ENCODE results near the gene KIDINS220. TPM values are rescaled to one million over a fixed set of nuclear protein-coding genes. Genes with fewer than 3 reads are reported as not detected.

Gene KIDINS220
- total and polyA plus RNA-seq, 4 donors: 8.1 to 50.9 (median 30.8) TPM

- Histone ChIP-seq H3K36me3 (ENCODE audit: control insufficient read depth in 4 of 4, insufficient read depth in 3 of 4, low read depth in 1 of 4, low read length in 3 of 4) (no peaks in the 10 kb centered on the region), H3K4me1 (ENCODE audit: control insufficient read depth in 4 of 4, insufficient read depth in 4 of 4, low read length in 3 of 4) (no peaks in the 10 kb centered on the region), H3K4me3 (ENCODE audit: low read depth in 1 of 3, low read length in 3 of 3) (no peak overlapping the region), H3K9ac (ENCODE audit: low read depth in 1 of 2, low read length in 2 of 2) (no peak overlapping the region), H3K27ac (ENCODE audit: low read depth in 1 of 2, low read length in 2 of 2) (no peak overlapping the region), H3K27me3 (ENCODE audit: control insufficient read depth in 4 of 4, insufficient read depth in 4 of 4, low read length in 3 of 4) (no peaks in the 10 kb centered on the region), H3K9me3 (ENCODE audit: control insufficient read depth in 4 of 4, low read length in 3 of 4) (no peaks in the 10 kb centered on the region)
- 79% methylated on average over 6 of the region's 6 CpGs for WGBS
- DNase-seq (ENCODE audit: low spot score): no peak
- TF ChIP-seq HNF4A (conservative IDR thresholded peaks at IDR 0.05): no peak
- no peak for TF ChIP-seq RXRA (IDR thresholded peaks at IDR 0.05)
- TF ChIP-seq TAF1 (conservative IDR thresholded peaks at IDR 0.05): no peak
- TF ChIP-seq ATF3 (IDR thresholded peaks at IDR 0.05): no peak
- TF ChIP-seq SP1 (IDR thresholded peaks at IDR 0.05): no peak
- no peak for TF ChIP-seq ZBTB33 (IDR thresholded peaks at IDR 0.05)
- no peak for TF ChIP-seq JUND (IDR thresholded peaks at IDR 0.05)
- TF ChIP-seq YY1 (IDR thresholded peaks at IDR 0.05): no peak
- TF ChIP-seq REST (IDR thresholded peaks at IDR 0.05): no peak
Observed at GRCh38 chr2:8847400-8847799, 10.0 kb upstream of the KIDINS220 start.

GRCh38 chr2:8841932-8842331, 4.5 kb upstream of the KIDINS220 start:
- Histone ChIP-seq H3K27me3 (ENCODE audit: control insufficient read depth in 4 of 4, insufficient read depth in 4 of 4, low read length in 3 of 4) (no peaks in the 10 kb centered on the region), H3K36me3 (ENCODE audit: control insufficient read depth in 4 of 4, insufficient read depth in 3 of 4, low read depth in 1 of 4, low read length in 3 of 4) (no peaks in the 10 kb centered on the region), H3K4me3 (ENCODE audit: low read depth in 1 of 3, low read length in 3 of 3) (no peak overlapping the region), H3K4me1 (ENCODE audit: control insufficient read depth in 4 of 4, insufficient read depth in 4 of 4, low read length in 3 of 4) (peaks cover 0 to 3% (median 0%) of the 10 kb centered on the region in 4 donors), H3K9ac (ENCODE audit: low read depth in 1 of 2, low read length in 2 of 2) (no peak overlapping the region), H3K9me3 (ENCODE audit: control insufficient read depth in 4 of 4, low read length in 3 of 4) (no peaks in the 10 kb centered on the region), H3K27ac (ENCODE audit: low read depth in 1 of 2, low read length in 2 of 2) (no peak overlapping the region)
- DNase-seq (ENCODE audit: low spot score): no peak
- 87% methylated on average over 4 of the region's 4 CpGs for WGBS
- no peak for TF ChIP-seq SP1 (IDR thresholded peaks at IDR 0.05)

GRCh38 chr2:8840475-8841091, 3.2 kb upstream of the KIDINS220 start:
- 46% methylated on average over 12 of the region's 12 CpGs for WGBS
- Histone ChIP-seq H3K4me1 (ENCODE audit: control insufficient read depth in 4 of 4, insufficient read depth in 4 of 4, low read length in 3 of 4) (peaks cover 0 to 12% (median 8%) of the 10 kb centered on the region in 4 donors), H3K4me3 (ENCODE audit: low read depth in 1 of 3, low read length in 3 of 3) (no peak overlapping the region), H3K36me3 (ENCODE audit: control insufficient read depth in 4 of 4, insufficient read depth in 3 of 4, low read depth in 1 of 4, low read length in 3 of 4) (no peaks in the 10 kb centered on the region), H3K27me3 (ENCODE audit: control insufficient read depth in 4 of 4, insufficient read depth in 4 of 4, low read length in 3 of 4) (no peaks in the 10 kb centered on the region), H3K9me3 (ENCODE audit: control insufficient read depth in 4 of 4, low read length in 3 of 4) (no peaks in the 10 kb centered on the region), H3K9ac (ENCODE audit: low read depth in 1 of 2, low read length in 2 of 2) (no peak overlapping the region), H3K27ac (ENCODE audit: low read depth in 1 of 2, low read length in 2 of 2) (no peak overlapping the region)
- no peak for DNase-seq (ENCODE audit: low spot score)
- TF ChIP-seq REST (IDR thresholded peaks at IDR 0.05) (no peak), HNF4A (conservative IDR thresholded peaks at IDR 0.05) (no peak), SP1 (IDR thresholded peaks at IDR 0.05) (no peak), FOXA2 (IDR thresholded peaks at IDR 0.05) (no peak), TAF1 (conservative IDR thresholded peaks at IDR 0.05) (no peak), FOXA1 (IDR thresholded peaks at IDR 0.05) (no peak)
